Measurements from ENCODE around the gene CHKA. TPM values are rescaled to one million over a fixed set of nuclear protein-coding genes. Genes with fewer than 3 reads are reported as not detected.

The CHKA gene
- polyA plus RNA-seq, 1 of the 3 experiments (the other 2 are of a cell fraction) = 12.3 TPM

DNA sequence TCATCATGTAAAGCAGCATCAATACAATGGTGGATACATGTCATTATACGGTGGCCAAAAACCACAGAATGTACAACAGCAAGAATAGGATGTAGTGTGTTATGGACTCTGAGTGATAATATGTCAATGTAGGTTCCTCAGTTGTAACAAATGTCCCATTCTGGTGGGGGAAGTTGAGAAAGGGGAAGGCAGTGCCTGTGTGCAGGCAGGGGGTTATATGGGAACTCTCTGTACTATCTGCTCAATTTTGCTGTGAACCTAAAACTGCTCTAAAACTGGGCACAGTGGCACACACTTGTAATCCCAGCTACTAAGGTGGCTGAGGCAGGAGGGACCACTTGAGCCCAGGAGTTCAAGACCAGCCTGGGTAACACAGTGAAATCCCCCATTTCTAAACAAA, 5.9 kb downstream of the CHKA start:
- POLR2A ChIA-PET = no interaction called here
- TF ChIP-seq MEF2A (IDR thresholded peaks at IDR 0.05; ENCODE audit: borderline replicate concordance, low read depth) (no peak), JUND (IDR thresholded peaks at IDR 0.05) (no peak), NRF1 (IDR thresholded peaks at IDR 0.05; ENCODE audit: low read depth, low read length) (no peak), USF2 (IDR thresholded peaks at IDR 0.05; ENCODE audit: borderline replicate concordance, low read depth, low read length) (no peak), RXRA (IDR thresholded peaks at IDR 0.05; ENCODE audit: borderline replicate concordance, low read depth) (no peak), SIN3A (IDR thresholded peaks at IDR 0.05; ENCODE audit: borderline replicate concordance, low read depth, low read length) (no peak), RAD21 (IDR thresholded peaks at IDR 0.05; ENCODE audit: low read length) (no peak), RFX5 (IDR thresholded peaks at IDR 0.05; ENCODE audit: low read length) (no peak), FOXJ3 (CRISPR knock-in tag; IDR thresholded peaks at IDR 0.05) (no peak), YY1 (IDR thresholded peaks at IDR 0.05; ENCODE audit: low read depth) (no peak), RCOR1 (IDR thresholded peaks at IDR 0.05; ENCODE audit: low read length) (no peak), ELF1 (IDR thresholded peaks at IDR 0.05) (no peak), SMC3 (IDR thresholded peaks at IDR 0.05; ENCODE audit: low read depth, low read length) (no peak), FOXM1 (IDR thresholded peaks at IDR 0.05; ENCODE audit: low read depth) (no peak)
- TF ChIP-seq, protein P1, sequence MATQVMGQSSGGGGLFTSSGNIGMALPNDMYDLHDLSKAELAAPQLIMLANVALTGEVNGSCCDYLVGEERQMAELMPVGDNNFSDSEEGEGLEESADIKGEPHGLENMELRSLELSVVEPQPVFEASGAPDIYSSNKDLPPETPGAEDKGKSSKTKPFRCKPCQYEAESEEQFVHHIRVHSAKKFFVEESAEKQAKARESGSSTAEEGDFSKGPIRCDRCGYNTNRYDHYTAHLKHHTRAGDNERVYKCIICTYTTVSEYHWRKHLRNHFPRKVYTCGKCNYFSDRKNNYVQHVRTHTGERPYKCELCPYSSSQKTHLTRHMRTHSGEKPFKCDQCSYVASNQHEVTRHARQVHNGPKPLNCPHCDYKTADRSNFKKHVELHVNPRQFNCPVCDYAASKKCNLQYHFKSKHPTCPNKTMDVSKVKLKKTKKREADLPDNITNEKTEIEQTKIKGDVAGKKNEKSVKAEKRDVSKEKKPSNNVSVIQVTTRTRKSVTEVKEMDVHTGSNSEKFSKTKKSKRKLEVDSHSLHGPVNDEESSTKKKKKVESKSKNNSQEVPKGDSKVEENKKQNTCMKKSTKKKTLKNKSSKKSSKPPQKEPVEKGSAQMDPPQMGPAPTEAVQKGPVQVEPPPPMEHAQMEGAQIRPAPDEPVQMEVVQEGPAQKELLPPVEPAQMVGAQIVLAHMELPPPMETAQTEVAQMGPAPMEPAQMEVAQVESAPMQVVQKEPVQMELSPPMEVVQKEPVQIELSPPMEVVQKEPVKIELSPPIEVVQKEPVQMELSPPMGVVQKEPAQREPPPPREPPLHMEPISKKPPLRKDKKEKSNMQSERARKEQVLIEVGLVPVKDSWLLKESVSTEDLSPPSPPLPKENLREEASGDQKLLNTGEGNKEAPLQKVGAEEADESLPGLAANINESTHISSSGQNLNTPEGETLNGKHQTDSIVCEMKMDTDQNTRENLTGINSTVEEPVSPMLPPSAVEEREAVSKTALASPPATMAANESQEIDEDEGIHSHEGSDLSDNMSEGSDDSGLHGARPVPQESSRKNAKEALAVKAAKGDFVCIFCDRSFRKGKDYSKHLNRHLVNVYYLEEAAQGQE (IDR thresholded peaks at IDR 0.05; ENCODE audit: low read depth, low read length) = no peak
- TF ChIP-seq, protein P2, sequence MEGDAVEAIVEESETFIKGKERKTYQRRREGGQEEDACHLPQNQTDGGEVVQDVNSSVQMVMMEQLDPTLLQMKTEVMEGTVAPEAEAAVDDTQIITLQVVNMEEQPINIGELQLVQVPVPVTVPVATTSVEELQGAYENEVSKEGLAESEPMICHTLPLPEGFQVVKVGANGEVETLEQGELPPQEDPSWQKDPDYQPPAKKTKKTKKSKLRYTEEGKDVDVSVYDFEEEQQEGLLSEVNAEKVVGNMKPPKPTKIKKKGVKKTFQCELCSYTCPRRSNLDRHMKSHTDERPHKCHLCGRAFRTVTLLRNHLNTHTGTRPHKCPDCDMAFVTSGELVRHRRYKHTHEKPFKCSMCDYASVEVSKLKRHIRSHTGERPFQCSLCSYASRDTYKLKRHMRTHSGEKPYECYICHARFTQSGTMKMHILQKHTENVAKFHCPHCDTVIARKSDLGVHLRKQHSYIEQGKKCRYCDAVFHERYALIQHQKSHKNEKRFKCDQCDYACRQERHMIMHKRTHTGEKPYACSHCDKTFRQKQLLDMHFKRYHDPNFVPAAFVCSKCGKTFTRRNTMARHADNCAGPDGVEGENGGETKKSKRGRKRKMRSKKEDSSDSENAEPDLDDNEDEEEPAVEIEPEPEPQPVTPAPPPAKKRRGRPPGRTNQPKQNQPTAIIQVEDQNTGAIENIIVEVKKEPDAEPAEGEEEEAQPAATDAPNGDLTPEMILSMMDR (IDR thresholded peaks at IDR 0.05) = no peak
- TF ChIP-seq, protein P3, sequence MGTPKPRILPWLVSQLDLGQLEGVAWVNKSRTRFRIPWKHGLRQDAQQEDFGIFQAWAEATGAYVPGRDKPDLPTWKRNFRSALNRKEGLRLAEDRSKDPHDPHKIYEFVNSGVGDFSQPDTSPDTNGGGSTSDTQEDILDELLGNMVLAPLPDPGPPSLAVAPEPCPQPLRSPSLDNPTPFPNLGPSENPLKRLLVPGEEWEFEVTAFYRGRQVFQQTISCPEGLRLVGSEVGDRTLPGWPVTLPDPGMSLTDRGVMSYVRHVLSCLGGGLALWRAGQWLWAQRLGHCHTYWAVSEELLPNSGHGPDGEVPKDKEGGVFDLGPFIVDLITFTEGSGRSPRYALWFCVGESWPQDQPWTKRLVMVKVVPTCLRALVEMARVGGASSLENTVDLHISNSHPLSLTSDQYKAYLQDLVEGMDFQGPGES (IDR thresholded peaks at IDR 0.05; ENCODE audit: low read depth, low read length) = no peak
- H4K20me1 ChIP-seq (ENCODE audit: insufficient read depth) = peaks cover 8% of the 10 kb centered on the region; the same call in 1 of the 2 replicates

More for the DNA sequence above, 5.9 kb downstream of the CHKA start:
- WGBS (ENCODE audit: low lambda C conversion rate) = 95% methylated on average over 1 of the region's 1 CpG
- H3K4me1 ChIP-seq (ENCODE audit: control insufficient read depth in 1 of 2, insufficient read depth in 2 of 2, low read depth in 1 of 2, low read length in 1 of 2) = peaks cover 0 to 3% of the 10 kb centered on the region in 2 experiments; a peak in 2 of 4 replicates
- H3K9me3 ChIP-seq = no peaks in the 10 kb centered on the region
- H3K4me3 ChIP-seq (ENCODE audit: low read depth in 2 of 2, low read length in 1 of 2) = no peak overlapping the region
- no peak overlapping the region for H3K27ac ChIP-seq (ENCODE audit: low read depth in 2 of 2, low read length in 1 of 2)
- no peak overlapping the region for H3K9ac ChIP-seq
- H3K9me2 ChIP-seq = no peaks in the 10 kb centered on the region
- DNase-seq = no peak
- H3K27me3 ChIP-seq (ENCODE audit: insufficient read depth) = no peaks in the 10 kb centered on the region
- CTCF ChIA-PET = no interaction called here
- H3K4me2 ChIP-seq = no peak overlapping the region
- H3K79me2 ChIP-seq (ENCODE audit: insufficient read depth) = peaks cover 86% of the 10 kb centered on the region
- H3K36me3 ChIP-seq (replicated peaks in 1 of 2; ENCODE audit: control insufficient read depth in 1 of 2, insufficient read depth in 2 of 2, low read length in 1 of 2) = peaks cover 0 to 3% of the 10 kb centered on the region in 2 experiments
- no peak overlapping the region for H2AFZ ChIP-seq (ENCODE audit: low read depth)
- no peaks in the 10 kb centered on the region for H3F3A ChIP-seq (replicated peaks; ENCODE audit: insufficient read depth)

All from SK-N-SH (cell line).